Fibroblast of skin of right biceps (primary cell): ENCODE results near the gene SPNS2.

Experiments
- DNase-seq: peaks from one replicate; pipeline ENCODE4 v3.0.0-alpha.2; 2013

SPNS2 gene

DNA sequence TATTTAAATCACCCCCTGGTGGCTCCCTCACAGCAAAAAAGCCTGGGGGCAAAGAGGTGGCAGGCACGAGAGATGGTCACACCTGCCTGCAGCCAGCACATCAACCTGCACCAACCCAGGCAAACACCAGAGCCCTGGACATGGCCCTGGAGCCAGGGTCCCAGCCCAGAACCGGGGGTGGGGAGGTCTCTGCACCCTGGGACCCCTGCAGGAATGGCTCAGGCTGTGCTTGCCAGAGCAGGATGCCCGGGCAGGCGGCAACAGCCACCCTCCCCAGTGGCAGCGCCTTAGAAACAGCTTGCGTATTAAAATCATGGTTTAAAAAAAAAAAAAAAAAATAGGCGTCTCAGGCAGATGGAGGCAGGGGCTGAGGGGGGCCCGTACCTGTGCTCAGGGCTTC, 40.3 kb downstream of the SPNS2 start:
- no peak for DNase-seq

DNA sequence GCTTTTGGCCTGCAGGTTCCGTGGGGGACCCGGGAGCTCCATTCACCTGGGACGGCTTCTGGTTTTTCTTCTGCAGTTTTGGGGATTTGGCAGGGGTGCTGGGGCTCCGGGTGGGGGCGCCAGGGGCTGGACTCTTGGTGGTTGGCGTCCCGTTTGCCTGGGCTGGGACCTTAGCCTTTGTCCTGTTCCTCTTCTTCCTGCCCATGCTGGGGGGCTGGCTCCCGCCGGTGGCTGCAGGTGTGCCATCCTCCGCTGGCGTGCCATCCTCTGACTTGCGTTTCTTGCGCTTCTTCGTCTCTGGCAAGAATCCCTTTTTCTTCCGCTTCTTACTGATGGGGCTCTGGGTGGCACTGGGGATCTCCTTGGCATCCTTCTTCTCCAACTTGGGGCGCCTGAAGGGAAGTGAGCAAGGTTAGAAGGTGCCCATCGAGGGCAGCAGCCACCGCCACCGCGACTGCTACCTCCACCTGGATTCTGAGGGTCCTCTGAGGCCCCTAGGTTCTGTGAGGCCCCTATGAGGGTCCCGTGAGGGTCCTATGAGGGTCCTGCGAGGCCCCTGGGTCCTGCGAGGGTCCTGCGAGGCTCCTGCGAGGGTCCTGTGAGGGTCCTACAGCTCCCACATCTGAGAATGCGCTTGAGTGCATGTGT, 41.0 kb downstream of the SPNS2 start:
- no peak for DNase-seq

DNA sequence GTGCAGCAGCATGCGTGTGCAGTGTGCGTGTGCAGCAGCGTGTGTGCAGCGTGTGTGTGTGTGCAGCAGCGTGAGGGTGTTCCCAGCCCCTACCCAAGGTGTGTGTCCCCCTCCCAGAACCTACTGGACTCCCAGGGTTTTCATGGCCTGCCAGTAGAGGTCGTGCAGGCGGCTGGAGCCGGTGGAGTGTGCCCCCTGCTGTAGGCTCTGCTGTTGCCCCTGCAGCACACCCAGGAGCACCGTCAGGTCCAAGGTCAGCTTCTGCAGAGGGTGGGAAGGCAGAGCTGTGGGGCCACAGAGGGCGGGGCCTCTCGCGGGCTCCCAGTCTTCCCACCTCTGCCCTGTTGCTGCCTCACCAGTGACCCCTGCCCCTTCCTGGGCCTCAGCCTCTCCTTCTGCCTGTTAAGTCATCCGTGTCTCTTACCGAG, 41.6 kb downstream of the SPNS2 start:
- DNase-seq, result no peak

- DNase-seq, result no peak
Measured at GRCh38 chr17:4540687-4541327, 42.1 kb downstream of the SPNS2 start.

DNA sequence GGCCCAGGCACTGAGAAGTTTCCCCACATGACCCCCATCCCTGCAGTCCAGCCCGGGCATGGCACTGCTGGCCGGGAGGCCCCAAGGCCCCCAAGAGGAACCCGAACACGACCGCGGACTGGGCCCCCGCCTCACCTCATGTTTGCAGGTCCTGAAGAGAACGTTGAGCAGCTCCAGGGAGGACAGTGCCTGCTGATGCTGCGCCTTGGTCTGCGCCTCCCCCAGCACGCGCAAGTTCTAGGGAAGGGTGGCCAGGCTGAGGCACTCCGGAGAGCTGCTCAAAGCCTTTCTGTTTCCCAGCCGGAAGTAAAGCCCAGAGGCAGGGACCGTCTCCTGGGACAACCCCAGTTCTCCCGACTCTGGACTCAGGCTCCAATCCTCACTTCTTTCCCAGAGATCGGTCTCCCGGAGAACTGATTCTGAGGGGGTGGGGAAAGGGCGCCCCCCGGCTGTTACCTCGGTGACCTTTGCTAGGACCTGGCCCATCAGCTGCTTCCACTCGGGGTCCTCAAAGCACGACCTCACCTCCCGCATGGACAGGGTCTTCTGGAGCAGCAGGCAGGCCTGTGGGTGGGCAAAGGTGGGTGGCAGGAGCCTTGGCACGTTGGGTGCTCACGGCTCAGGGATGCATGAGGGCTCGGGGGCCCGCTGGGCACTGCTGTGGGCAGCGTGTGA, 42.8 kb downstream of the SPNS2 start:
- no peak for DNase-seq

- no peak for DNase-seq
Measured at GRCh38 chr17:4542003-4542725, 43.5 kb downstream of the SPNS2 start.

DNA sequence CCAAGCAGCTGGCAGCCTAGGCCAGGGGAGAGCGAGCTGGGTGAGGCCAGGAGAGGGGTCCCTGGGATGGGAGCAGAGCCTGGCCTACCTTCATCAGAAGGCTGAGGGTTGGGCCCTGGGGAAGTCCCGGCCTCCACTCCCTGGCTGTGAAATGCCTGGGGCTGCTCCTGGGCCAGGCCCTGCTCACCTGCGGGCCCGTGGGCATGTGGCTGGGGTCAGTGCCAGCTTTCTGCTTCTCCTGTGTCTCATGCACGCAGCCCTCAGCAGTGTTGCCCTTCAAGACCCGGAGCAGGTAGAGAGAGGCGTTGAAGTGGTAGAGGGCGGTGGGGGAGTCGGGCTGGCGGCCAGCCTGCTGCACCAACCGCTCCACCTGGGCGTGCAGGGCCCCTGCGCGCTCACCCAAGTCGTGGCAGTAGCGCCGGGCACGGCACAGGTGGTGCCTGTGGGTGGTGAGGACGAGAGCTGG, 44.1 kb downstream of the SPNS2 start:
- no peak for DNase-seq

- no peak for DNase-seq
Measured at GRCh38 chr17:4543557-4544026, 44.9 kb downstream of the SPNS2 start.

GRCh38 chr17:4544135-4544950, 45.7 kb downstream of the SPNS2 start:
- DNase-seq, result no peak

DNA sequence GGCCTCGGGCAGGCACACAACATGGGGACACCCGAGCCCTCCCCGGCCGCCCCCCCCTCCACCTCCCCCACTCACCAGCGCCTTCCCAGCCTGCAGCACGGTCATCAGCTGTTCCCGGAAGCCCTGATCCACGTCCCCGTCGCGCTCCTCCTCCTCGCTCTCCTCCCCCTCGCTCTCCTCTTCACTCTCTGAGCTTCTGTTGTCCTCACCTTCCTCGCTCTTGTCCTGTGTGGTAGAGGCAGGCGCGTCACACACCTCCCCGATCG, 46.2 kb downstream of the SPNS2 start:
- DNase-seq, result no peak

- no peak for DNase-seq
Measured at GRCh38 chr17:4545217-4545951, 46.7 kb downstream of the SPNS2 start.

DNA sequence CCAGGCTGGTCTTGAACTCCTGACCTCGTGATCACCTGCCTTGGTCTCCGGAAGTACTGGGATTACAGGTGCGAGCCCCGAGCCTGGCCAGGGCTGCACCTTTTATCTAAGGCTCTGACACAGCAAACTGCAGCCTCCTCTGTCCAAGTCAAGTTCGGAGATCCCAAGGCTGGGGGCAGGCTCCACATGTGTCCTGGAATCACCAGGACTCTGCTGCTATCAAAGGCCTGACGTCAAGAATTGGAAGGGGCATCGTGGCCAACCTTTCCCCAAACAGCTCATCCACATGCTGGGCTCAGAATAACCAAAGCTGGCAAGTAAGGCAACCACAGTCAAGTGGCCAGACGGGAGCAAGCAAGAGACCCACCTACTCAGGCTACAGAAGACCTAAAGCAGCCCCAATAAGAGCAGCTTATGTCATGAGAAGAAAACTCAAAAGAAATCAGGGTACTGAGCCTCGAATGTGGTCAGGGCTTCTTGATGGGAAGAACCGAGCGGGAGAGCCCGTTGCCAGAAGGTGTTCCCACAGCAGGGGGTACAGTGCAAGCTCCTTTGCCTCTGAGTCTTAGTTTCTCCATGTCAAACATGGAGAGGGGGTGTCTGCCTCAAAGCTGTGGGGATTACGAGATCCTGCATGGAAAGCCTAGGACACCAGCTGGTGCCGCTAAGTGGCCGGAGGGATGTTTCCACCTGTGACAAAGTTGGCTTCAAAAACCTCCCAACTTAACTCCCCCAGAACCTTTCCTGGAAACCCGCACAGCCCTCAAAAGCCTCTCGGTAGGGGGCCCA, 48.6 kb downstream of the SPNS2 start:
- DNase-seq, result no peak

DNA sequence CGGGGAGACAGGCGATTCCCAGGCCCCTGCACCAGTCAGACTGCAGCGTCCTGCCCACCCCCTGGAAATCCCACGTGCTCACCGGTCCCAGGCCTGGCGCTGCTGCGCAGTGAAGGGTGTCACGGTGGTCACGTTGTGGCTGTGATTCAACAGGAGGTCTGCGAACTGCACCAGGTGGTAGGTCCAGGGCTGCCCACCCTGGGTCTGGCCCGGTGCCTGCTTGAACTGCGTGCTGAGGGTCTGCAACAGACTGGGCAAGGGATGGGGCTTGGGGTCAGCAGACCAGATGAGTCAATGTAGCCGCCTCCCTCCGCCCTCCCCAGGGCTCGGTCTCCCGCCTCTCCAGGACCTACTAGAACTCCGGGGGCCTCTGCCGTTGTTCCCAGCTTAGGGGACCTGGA, 49.4 kb downstream of the SPNS2 start:
- DNase-seq, result no peak

GRCh38 chr17:4548721-4549531, 50.2 kb downstream of the SPNS2 start:
- peak; percentile 52 for DNase-seq

DNA sequence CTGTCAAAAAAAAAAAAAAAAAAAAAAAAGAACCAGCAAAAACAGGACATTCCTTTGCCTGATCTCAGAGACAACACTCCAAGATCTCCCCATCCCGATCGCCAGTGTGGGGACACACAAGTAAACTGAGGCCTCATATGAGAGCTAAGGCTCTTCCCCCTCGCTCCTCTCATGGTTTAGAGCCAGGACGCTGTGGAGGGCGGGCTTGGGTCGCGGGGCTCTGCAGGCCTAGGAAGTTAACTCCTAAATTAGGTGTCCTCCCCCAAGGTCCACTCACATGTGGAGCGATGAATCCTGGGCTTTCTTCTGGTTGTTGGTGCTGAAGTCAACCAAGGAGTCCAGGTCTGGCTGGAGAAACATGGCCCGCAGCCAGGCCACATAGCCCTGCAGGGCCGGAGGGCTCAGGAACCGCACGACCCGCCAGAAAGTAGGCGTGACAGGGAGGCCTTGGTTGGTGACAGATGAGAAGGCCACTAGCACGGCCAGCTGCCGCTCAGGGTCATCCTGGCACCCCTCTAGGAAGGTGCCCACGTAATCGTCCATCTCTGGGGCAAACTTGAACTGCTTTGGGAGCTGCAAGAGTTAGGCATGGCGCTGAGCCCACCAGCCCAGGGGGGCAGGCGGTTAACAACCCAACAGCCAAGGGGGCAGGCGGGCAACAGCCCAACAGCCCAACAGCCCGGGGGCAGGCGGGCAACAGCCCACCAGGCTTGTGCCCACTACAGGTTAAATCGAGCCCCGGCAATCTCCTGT, 51.3 kb downstream of the SPNS2 start:
- no peak for DNase-seq

GRCh38 chr17:4550534-4551039, 51.9 kb downstream of the SPNS2 start:
- DNase-seq, result no peak

- DNase-seq, result no peak
Measured at GRCh38 chr17:4551141-4551540, 52.5 kb downstream of the SPNS2 start.

- DNase-seq, result no peak
Measured at GRCh38 chr17:4551796-4552525, 53.3 kb downstream of the SPNS2 start.

DNA sequence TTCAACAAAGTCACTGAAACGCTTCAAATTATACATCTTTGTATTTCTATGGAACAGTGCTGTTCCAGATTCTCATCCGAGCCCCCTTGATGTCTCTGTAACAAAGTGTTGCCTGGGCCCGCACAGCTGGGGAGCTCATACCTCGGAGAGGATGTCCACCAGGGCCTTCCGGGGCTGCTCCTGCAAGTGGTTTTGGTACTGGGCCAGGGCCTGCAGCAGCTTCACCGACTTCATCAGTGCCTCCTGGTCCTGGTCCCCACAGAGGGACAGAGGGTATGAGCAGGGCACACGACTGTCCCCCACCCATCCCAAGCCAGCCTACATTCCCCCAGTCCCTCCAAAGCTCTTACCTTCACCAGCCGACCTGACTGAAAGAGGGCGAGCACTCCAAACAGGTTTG, 55.0 kb downstream of the SPNS2 start:
- DNase-seq, result no peak
